Measurements from ENCODE around the gene D2HGDH. TPM values are rescaled to one million over a fixed set of nuclear protein-coding genes. Genes with fewer than 3 reads are reported as not detected.

Gene D2HGDH
- total and polyA plus RNA-seq, 2 of the 13 experiments (the other 11 are each of a cell fraction or from before 2014, with no cell fraction given), result 19.2 to 20.3 TPM

- no peak for TF ChIP-seq NPAS2 (CRISPR knock-in tag; IDR thresholded peaks at IDR 0.05; ENCODE audit: borderline replicate concordance)
- peak; percentile 72; the same call in 1 of the 2 replicates for TF ChIP-seq ZNF225 (CRISPR knock-in tag; IDR thresholded peaks at IDR 0.05)
- TF ChIP-seq ZNF280D (CRISPR knock-in tag; IDR thresholded peaks at IDR 0.05), result 0 out of 2 replicates have a peak, but pooled peaks have one; percentile 57
- no peak for TF ChIP-seq PTBP1 (IDR thresholded peaks at IDR 0.05; ENCODE audit: low read depth, low read length, poor library complexity, severe bottlenecking)
- TF ChIP-seq IKZF5 (CRISPR knock-in tag; IDR thresholded peaks at IDR 0.05), result peak; percentile 61
- TF ChIP-seq FOSL2 (CRISPR knock-in tag; IDR thresholded peaks at IDR 0.05), result peak; percentile 30
- no peak for TF ChIP-seq ZUFSP (CRISPR knock-in tag; IDR thresholded peaks at IDR 0.05; ENCODE audit: borderline replicate concordance)
- peak; percentile 68; the same call in 1 of the 2 replicates for TF ChIP-seq ZFYVE20 (CRISPR knock-in tag; IDR thresholded peaks at IDR 0.05; ENCODE audit: borderline replicate concordance, low read depth)
- peak; percentile 86; the same call in 1 of the 2 replicates for TF ChIP-seq NFIB (CRISPR knock-in tag; IDR thresholded peaks at IDR 0.05; ENCODE audit: borderline replicate concordance)
- peak; percentile 70; the same call in 1 of the 2 replicates for TF ChIP-seq ZSCAN20 (CRISPR knock-in tag; IDR thresholded peaks at IDR 0.05; ENCODE audit: borderline replicate concordance)
- TF ChIP-seq, protein P1, sequence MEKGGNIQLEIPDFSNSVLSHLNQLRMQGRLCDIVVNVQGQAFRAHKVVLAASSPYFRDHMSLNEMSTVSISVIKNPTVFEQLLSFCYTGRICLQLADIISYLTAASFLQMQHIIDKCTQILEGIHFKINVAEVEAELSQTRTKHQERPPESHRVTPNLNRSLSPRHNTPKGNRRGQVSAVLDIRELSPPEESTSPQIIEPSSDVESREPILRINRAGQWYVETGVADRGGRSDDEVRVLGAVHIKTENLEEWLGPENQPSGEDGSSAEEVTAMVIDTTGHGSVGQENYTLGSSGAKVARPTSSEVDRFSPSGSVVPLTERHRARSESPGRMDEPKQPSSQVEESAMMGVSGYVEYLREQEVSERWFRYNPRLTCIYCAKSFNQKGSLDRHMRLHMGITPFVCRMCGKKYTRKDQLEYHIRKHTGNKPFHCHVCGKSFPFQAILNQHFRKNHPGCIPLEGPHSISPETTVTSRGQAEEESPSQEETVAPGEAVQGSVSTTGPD (CRISPR knock-in tag; IDR thresholded peaks at IDR 0.05), result no peak
- TF ChIP-seq ZNF468 (CRISPR knock-in tag; IDR thresholded peaks at IDR 0.05), result no peak; the same call in 1 of the 2 replicates
- TF ChIP-seq, protein P2, sequence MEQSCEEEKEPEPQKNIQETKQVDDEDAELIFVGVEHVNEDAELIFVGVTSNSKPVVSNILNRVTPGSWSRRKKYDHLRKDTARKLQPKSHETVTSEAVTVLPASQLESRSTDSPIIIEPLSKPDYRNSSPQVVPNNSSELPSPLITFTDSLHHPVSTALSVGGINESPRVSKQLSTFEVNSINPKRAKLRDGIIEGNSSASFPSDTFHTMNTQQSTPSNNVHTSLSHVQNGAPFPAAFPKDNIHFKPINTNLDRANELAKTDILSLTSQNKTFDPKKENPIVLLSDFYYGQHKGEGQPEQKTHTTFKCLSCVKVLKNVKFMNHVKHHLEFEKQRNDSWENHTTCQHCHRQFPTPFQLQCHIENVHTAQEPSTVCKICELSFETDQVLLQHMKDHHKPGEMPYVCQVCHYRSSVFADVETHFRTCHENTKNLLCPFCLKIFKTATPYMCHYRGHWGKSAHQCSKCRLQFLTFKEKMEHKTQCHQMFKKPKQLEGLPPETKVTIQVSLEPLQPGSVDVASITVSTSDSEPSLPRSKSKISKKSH (CRISPR knock-in tag; IDR thresholded peaks at IDR 0.05; ENCODE audit: borderline replicate concordance), result peak; percentile 82; the same call in 1 of the 2 replicates
- TF ChIP-seq ZNF224 (CRISPR knock-in tag; IDR thresholded peaks at IDR 0.05), result 0 out of 2 replicates have a peak, but pooled peaks have one; percentile 27
- TF ChIP-seq ZNF317 (CRISPR knock-in tag; IDR thresholded peaks at IDR 0.05), result peak; percentile 25
- peak; percentile 87 for TF ChIP-seq SALL1 (CRISPR knock-in tag; IDR thresholded peaks at IDR 0.05)
- peak; percentile 75; the same call in 1 of the 2 replicates for TF ChIP-seq ZNF768 (CRISPR knock-in tag; IDR thresholded peaks at IDR 0.05)
Observed at GRCh38 chr2:241771286-241772062, 37.0 kb downstream of the D2HGDH start (continued).

Data from HepG2 (cell line).